Measurements from ENCODE around the gene F2RL2. TPM values are rescaled to one million over a fixed set of nuclear protein-coding genes. Genes with fewer than 3 reads are reported as not detected.

F2RL2 gene
- total and polyA plus RNA-seq, 10 of the 15 experiments (the other 5 are each of a cell fraction or from before 2014, with no cell fraction given): 0.03 to 0.24 (median 0.08) TPM; not detected in 5

DNA sequence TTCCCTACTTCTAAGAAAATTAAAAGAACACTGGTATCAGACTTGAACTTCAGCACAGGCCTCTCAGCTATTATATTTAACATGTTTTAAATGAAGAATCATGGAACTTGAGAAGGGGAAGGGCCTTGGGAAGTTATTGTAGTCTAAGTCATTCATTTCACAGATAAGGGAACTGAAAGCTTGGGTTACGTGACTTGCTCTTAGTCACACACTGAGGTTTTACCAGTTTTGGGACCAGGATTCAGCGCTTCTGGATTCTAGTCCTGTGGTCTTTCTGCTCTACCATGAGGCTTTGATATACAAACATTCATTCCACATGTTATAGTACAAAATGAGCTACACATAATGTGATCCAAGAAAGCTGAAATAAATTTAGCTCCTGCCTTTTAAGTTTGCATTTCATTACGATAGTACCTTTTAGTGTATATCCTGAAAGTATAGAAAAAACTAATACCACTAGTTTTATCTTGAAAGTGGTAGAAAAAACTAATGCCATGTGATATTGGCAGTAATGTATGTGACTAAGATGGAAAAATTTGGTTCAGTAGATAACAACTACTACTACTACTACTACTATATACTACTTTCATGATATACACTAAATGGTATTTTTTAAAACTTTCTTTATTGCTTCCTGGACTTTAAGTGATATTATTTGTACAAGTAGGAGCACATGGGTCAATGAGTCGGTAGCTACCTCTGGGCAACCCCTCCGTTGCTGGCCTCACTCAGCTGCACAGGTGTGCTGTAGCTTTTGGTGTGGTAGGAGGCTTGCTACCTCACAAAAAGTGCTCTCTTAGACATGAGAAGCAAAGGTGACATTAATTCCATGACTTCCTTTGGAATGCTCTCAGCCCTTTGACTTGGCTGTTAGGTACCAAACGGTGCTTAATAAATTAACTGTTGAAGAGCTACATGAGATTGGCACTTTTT is 40.7 kb downstream of the F2RL2 start (continued):
- TF ChIP-seq, protein P1, sequence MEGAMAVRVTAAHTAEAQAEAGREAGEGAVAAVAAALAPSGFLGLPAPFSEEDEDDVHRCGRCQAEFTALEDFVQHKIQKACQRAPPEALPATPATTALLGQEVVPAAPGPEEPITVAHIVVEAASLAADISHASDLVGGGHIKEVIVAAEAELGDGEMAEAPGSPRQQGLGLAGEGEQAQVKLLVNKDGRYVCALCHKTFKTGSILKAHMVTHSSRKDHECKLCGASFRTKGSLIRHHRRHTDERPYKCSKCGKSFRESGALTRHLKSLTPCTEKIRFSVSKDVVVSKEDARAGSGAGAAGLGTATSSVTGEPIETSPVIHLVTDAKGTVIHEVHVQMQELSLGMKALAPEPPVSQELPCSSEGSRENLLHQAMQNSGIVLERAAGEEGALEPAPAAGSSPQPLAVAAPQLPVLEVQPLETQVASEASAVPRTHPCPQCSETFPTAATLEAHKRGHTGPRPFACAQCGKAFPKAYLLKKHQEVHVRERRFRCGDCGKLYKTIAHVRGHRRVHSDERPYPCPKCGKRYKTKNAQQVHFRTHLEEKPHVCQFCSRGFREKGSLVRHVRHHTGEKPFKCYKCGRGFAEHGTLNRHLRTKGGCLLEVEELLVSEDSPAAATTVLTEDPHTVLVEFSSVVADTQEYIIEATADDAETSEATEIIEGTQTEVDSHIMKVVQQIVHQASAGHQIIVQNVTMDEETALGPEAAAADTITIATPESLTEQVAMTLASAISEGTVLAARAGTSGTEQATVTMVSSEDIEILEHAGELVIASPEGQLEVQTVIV (IDR thresholded peaks at IDR 0.05; ENCODE audit: borderline replicate concordance, partially characterized antibody): no peak
- 0 out of 4 replicates have a peak, but pooled peaks of 1 of the 2 experiments have one; percentile 32 for TF ChIP-seq SRF (IDR thresholded peaks at IDR 0.05; ENCODE audit: low read depth in 2 of 2, low read length in 2 of 2)
- TF ChIP-seq, protein P2, sequence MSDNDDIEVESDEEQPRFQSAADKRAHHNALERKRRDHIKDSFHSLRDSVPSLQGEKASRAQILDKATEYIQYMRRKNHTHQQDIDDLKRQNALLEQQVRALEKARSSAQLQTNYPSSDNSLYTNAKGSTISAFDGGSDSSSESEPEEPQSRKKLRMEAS (IDR thresholded peaks at IDR 0.05; ENCODE audit: low read depth, low read length): no peak
- TF ChIP-seq, protein P3, sequence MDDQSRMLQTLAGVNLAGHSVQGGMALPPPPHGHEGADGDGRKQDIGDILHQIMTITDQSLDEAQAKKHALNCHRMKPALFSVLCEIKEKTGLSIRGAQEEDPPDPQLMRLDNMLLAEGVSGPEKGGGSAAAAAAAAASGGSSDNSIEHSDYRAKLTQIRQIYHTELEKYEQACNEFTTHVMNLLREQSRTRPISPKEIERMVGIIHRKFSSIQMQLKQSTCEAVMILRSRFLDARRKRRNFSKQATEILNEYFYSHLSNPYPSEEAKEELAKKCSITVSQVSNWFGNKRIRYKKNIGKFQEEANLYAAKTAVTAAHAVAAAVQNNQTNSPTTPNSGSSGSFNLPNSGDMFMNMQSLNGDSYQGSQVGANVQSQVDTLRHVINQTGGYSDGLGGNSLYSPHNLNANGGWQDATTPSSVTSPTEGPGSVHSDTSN (IDR thresholded peaks at IDR 0.05; ENCODE audit: insufficient replicate concordance, low read depth, low read length): no peak
- TF ChIP-seq CBX5 (IDR thresholded peaks at IDR 0.05; ENCODE audit: low read depth): no peak
- no peak for TF ChIP-seq SMAD5 (IDR thresholded peaks at IDR 0.05; ENCODE audit: low read depth)
- TF ChIP-seq, protein P4, sequence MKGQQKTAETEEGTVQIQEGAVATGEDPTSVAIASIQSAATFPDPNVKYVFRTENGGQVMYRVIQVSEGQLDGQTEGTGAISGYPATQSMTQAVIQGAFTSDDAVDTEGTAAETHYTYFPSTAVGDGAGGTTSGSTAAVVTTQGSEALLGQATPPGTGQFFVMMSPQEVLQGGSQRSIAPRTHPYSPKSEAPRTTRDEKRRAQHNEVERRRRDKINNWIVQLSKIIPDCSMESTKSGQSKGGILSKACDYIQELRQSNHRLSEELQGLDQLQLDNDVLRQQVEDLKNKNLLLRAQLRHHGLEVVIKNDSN (IDR thresholded peaks at IDR 0.05; ENCODE audit: borderline replicate concordance, extremely low read length, insufficient read depth, low read depth, low read length): no peak
- no peak for TF ChIP-seq HDGF (IDR thresholded peaks at IDR 0.05)
- TF ChIP-seq CREM (IDR thresholded peaks at IDR 0.05; ENCODE audit: low read depth): peak; percentile 83
- TF ChIP-seq, protein P5, sequence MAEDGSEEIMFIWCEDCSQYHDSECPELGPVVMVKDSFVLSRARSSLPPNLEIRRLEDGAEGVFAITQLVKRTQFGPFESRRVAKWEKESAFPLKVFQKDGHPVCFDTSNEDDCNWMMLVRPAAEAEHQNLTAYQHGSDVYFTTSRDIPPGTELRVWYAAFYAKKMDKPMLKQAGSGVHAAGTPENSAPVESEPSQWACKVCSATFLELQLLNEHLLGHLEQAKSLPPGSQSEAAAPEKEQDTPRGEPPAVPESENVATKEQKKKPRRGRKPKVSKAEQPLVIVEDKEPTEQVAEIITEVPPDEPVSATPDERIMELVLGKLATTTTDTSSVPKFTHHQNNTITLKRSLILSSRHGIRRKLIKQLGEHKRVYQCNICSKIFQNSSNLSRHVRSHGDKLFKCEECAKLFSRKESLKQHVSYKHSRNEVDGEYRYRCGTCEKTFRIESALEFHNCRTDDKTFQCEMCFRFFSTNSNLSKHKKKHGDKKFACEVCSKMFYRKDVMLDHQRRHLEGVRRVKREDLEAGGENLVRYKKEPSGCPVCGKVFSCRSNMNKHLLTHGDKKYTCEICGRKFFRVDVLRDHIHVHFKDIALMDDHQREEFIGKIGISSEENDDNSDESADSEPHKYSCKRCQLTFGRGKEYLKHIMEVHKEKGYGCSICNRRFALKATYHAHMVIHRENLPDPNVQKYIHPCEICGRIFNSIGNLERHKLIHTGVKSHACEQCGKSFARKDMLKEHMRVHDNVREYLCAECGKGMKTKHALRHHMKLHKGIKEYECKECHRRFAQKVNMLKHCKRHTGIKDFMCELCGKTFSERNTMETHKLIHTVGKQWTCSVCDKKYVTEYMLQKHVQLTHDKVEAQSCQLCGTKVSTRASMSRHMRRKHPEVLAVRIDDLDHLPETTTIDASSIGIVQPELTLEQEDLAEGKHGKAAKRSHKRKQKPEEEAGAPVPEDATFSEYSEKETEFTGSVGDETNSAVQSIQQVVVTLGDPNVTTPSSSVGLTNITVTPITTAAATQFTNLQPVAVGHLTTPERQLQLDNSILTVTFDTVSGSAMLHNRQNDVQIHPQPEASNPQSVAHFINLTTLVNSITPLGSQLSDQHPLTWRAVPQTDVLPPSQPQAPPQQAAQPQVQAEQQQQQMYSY (CRISPR knock-in tag; IDR thresholded peaks at IDR 0.05): no peak
- no peak for TF ChIP-seq ZSCAN29 (IDR thresholded peaks at IDR 0.05)
- peak; percentile 96 for TF ChIP-seq IKZF1 (conservative IDR thresholded peaks at IDR 0.05)
- TF ChIP-seq NFXL1 (IDR thresholded peaks at IDR 0.05; ENCODE audit: borderline replicate concordance): no peak
- TF ChIP-seq, protein P6, sequence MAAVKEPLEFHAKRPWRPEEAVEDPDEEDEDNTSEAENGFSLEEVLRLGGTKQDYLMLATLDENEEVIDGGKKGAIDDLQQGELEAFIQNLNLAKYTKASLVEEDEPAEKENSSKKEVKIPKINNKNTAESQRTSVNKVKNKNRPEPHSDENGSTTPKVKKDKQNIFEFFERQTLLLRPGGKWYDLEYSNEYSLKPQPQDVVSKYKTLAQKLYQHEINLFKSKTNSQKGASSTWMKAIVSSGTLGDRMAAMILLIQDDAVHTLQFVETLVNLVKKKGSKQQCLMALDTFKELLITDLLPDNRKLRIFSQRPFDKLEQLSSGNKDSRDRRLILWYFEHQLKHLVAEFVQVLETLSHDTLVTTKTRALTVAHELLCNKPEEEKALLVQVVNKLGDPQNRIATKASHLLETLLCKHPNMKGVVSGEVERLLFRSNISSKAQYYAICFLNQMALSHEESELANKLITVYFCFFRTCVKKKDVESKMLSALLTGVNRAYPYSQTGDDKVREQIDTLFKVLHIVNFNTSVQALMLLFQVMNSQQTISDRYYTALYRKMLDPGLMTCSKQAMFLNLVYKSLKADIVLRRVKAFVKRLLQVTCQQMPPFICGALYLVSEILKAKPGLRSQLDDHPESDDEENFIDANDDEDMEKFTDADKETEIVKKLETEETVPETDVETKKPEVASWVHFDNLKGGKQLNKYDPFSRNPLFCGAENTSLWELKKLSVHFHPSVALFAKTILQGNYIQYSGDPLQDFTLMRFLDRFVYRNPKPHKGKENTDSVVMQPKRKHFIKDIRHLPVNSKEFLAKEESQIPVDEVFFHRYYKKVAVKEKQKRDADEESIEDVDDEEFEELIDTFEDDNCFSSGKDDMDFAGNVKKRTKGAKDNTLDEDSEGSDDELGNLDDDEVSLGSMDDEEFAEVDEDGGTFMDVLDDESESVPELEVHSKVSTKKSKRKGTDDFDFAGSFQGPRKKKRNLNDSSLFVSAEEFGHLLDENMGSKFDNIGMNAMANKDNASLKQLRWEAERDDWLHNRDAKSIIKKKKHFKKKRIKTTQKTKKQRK (IDR thresholded peaks at IDR 0.05; ENCODE audit: low read depth, low read length): no peak
